Stimulated activated CD4-positive, alpha-beta T cell treated with anti-CD3 and anti-CD28 coated beads, Interleukin-1b, Interleukin-23, amount 100 ng/mL, for 1 hour (primary cell): Measurements from ENCODE around the gene ATP11B.

Experiments used
- DNase-seq, 2 donors: peaks; one replicate each; pipeline ENCODE4 v3.0.0-alpha.2; 2020; ENCODE audit warnings: low read depth in 2 of 2

The ATP11B gene

DNA sequence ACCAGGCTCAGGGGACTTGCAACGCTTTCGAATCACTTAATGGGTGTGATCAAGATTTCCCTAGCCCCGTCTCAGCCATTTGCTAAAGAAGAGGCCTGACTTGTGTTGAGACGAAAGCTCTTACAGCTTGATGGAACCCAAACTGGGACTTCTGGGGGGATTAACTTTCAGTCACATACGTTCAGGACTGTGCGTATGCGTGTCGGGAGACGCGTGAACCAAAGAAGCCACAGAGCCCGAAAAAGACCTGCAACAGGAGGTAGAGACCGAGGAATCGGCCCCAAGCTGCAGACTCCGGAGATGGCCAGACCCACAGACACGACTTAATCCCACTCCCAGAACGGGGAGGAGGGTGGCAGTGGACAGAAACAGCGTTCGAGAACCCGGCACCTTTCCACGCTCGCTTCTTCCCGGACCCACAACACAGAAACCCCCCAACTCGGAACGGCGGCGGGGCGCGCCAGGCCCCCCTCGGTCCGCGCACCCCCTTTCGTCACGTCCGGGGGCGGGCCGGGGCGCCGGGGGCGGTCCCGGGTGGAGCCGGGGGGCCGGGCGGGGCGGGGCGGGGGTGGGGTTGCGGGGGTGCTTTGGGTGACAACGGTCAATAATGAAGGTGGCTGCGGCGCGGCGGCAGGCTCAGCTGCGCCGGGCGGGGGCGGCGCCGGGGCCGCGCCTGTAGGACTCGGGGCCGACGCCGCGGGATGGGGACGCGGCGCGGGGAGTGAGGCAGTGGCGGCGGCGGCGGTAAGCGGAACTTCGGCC is at the start of gene ATP11B:
ATP11B (plus strand) TSS at position 604 of the 762 bp plus-strand sequence. CDS start 256 bp downstream, outside the sequence.
- peak; percentile 55 to 56 for DNase-seq

DNA sequence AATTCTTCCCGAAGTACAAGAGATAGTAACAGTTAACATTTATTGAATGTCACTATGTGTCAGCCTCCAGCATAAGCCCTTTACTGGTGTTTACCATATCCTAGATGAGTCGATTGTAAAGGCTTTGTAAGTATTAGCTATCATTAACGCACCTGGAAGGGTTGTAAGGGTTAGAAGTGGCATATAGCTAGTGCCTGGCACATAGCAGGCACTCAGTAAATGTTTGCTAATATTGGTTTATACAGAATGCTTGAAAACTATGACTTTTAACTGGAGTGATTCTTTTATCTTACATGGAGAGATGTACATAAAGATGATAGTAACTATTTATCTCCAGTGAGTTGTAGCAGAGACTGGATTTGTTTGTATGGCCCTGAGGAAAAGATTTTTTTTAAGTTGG is 46.3 kb upstream of the ATP11B start:
- DNase-seq: no peak

DNA sequence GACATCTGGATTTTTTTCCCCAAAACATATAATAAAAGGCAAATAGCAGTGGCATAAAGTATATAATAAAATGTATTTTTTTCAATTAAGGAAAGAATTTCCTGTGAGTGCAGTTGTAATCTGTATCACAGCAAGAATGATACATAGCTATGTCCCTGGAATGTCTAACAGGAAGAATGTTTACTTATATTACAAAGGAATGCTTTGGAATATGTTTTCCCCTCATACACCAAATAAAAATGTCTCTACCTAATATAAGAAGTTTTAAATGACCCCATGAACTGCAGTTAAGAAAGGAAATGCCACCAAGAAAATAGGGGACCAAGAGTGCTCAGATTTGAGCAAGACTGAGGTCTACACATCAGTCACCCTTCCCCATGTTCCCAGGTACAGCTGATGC is 38.0 kb upstream of the ATP11B start:
- no peak for DNase-seq

DNA sequence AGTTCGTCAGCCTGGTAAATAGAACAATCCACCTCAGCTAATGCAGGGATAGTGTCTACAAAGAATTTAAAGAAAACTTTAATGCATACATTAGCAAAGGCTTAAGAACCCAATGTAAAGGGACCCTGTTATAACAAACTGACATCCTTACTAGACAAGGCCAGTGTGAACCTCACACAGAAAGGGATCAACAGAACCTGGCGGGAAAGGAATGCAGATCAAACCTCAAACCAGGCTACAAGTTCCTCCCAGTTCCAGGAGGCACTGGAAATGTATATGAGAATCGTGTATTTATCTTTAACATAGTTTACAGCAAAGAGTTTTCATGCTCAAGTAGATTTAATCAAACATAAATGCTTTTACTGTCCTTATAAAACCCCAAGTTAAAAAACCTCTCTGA is 37.6 kb upstream of the ATP11B start:
- DNase-seq: no peak

DNA sequence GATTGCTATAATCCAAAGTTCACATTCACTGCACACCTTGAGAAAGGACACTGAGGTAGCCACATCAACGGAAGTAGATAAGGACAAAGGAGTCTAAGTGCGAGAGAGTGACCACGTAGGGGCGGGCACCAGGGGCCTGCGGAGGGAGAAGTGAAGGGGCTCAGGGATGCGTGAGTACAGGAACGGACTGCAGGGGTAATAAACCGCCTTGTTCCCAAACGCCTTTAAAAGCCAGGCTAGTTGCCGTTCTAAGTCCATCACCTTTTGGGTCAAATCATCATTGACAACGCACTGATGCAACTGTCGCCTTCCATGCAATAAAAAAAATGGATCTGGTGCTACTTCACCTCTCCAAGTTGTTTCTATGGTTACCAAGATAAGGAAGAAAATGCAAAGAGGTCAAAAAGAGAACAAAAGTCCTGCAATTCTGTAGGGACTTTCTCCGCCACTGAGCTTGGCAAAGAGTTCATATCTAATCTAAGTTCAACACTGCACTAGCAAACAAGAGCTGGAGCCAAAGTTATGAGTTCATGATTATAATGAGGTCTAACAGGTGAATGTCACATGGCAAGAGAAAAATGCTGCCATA is 32.6 kb upstream of the ATP11B start:
- DNase-seq: no peak

DNA sequence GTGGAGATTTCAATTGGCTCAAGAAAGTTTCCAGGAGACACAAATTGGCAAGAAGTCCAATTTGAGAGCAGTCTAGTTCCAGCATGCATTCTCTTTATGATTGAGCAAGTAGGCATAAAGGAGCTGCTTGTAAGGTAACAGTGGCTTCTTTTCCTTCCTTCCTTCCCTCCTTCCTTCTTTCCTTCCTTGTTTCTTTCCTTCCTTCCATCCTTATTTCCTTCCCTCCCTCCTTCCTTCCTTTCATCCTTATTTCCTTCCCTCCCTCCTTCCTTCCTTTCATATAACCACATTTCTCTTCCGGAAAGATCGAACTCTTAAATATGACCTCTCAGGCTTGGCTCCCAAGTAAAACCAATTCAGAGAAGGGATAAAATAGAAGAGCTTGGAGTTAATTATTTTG is 29.4 kb upstream of the ATP11B start:
- DNase-seq: no peak

DNA sequence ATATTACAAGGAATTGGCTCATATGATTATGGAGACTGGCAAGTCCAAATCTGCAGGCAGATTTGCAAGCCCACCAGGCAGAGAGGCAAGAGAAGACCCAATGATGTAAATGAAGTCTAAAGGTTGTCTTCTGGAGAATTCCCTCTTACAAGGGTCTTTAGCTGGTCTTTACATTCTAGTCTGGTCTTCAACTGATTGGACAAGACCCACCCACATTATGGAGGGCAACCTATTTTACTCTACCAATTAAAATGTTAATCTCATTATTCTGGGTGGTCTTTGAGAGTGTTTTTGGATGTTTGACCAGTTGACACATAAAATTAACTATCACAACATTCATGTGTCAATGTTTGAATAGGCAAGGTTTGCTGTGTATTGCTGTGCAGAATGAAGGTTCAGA is 28.0 kb upstream of the ATP11B start:
- DNase-seq: no peak

DNA sequence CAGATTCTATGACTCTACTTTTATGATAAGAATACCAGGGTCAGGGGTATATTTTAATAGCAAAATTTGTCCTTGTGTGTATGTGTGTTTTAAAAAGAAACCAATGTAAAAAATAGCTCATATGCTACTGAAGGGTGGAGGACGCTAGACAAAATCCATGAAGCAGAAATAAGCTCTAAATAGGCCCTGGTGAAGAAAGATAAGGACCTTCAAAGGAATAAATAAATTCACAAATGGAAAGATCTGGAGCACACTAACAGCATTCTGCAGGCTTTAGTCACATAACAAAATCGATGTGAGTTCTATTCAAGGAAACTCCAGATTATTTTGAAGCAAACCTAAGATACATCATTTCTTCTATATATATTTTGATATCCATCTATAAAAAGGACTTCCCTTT is 27.2 kb upstream of the ATP11B start:
- no peak for DNase-seq

DNA sequence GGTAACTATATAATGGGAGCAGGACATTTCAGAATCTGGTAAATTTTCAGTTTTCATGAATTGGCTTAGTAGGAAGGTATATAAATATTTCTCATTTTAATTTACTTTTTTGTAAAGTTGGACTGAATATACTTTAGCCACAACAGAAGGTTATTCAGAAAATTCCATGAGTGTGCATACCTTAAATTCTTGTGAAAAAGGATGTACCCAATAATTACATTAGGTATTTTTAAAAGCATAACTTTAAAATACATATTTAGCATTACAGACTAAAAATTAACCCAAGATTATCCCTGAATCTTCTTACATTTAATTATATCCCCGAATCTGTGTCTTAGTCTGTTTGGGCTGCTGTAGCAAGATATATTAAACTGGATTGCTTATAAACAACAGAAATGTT is 24.9 kb upstream of the ATP11B start:
- DNase-seq: no peak

DNA sequence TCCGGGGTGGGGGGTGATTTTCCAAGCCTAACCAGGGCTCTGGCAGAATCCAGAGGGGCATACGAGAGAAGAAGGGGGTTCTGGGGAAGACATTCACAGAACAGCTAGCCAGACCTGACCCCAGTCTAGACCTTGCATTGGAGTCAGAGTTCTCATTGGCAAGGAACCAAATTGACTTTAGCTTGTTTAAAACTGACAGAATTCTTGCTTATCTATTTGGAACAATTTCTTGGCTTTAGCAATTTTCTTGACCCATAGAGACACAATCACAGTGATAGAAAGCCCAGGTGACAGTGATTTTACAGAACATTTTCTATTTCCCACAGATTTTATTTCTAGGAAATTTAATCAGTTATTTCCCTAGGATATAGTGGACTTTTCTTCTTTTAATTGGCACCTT is 23.6 kb upstream of the ATP11B start:
- no peak for DNase-seq

DNA sequence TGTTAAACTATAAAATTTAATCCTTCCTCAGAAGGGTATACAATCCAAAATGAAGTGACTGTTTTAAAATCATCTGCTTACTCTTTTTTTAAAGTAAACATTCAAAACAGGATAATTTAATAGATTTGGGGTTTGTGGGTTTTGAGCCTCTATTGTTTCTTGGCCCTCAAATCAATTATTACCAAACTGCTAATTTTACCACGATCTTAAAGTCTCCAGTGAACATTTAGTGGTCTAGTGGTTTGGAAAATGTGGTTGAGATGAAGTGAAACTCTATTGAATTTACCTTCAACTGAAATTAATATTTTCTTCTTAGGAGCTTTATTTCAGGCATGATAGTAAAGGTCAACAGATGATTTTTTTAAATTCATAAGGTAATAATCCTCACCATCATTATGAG is 11.2 kb upstream of the ATP11B start:
- DNase-seq: no peak

DNA sequence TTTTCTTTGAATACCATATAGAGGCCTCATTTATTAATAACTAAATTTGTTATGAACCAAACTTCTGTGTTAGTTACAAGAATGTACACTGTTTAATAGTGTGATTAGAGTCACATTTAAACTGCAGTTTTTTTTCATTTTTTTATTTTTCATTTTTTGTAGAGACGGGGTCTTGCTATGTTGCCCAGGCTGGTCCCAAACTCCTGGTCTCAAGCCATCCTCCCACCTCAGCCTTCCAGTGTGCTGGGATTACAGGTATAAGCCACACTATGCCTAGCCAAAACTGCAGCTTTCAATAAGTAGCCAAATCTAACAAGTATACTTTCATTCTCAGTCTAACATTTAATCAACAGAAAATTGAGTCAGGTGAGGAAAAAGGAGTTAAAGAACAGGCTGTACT is 10.2 kb upstream of the ATP11B start:
- DNase-seq: no peak

DNA sequence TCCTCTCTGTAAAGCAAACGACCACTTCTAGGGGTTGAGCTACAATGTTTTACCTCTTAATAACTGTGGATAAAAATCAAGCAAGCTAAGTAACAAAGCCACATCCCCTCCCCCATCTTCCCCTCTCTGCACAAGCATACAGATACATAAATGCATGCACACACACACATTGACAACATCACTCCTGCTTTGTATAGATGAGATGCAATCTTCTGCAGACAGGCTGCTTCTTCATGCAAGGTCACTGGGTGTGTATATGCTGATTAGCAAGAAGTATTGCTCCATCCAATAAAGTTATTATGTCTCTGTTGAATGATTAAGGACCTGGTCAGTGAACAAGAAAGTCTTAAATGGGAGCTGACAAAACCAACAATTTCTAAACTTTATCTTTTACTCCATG is 8.8 kb upstream of the ATP11B start:
- DNase-seq: no peak

DNA sequence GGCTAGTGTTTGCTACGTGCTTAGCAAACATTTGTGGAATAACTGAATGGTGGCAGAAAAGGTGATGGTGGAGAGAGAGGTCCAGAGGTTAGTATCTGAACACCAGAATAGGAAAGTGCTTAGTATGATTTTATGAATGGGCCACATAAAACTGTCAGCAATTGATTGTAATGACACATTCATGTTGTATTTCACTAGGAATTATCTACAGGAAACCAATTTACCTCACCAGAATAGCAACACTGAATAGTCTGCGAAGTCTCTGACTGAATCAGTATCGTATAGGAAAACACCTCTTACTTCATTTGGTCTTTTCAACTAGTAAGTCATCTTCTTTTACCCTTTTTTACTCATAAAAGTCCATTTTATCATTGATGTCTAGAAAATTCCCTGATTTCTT is 8.2 kb upstream of the ATP11B start:
- DNase-seq: no peak

DNA sequence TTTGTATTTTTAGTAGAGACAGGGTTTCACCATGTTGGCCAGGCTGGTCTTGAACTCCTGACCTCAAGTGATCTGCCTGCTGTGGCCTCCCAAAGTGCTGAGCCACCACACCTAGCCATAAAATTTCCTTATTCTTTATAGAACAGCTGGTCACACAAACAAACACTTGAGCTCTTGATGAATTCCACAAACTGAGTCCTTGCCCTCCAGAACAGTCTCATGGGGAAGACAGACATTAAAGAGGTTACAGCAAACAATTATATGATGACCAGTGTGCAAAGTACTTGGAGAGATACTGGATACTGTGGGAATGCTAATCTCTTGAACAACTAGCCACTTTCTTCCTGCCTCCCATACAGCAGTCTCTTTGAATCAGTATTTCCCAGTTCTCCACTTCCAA is 7.5 kb upstream of the ATP11B start:
- no peak for DNase-seq

DNA sequence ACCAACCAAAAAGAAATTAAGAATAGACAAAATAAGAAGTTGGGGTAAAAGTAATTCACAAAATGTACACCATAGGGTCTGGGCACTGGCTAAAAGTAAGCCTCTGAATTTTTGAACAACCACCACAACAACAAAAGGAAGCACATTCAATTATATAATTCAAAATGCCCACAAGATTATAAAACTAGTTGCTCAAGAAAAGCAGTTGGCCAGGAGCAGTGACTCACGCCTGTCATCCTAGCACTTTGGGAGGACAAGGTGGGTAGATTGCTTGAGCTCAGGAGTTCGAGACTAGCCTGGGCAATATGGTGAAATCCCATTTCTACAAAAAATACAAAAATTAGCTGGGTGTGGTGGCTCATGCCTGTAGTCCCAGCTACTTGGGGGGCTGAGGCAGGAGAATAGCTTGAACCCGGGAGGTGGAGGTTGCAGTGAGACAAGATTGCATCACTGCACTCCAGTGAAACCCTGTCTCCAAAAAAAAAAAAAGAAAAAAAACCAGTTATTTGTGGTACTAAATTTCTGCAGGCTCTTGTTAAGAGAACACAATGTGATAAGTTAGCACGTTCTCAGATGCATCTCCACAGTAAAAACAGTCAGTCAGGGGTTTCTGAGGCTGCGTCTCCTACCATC is 6.6 kb upstream of the ATP11B start:
- no peak for DNase-seq

DNA sequence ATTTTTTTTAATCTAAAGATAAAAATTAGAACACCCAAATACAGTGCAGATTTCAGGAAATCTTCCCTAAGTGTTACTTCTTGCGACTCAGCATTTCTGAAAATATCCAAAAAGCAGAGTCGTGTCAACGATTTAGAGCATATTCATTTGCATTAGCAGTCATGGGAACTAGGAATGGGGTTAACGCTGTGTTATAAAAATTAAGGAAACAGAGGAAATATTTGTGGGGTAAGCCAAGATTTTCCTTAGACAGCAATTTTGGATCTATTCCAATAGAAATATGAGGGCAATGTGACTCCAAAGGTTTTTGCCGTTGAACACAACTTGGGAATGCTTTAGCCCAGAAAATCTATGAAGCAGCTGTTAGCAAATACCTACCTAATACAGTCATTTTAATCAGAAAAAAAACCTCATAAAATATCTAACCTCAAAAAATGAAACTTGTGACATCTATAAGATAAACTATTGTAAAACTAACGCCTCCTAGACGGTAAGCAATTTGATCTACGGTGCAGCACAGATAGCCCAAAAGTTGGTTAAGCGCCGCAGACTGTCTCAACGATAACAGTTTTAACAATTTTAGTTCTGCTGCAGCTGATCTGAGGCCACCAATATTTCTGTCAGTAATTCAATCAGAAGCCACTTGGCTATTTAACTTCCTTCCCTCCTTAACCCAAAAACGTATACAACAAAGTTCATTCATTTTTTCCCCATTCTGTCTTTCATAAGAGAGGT is 5.8 kb upstream of the ATP11B start:
- no peak for DNase-seq

DNA sequence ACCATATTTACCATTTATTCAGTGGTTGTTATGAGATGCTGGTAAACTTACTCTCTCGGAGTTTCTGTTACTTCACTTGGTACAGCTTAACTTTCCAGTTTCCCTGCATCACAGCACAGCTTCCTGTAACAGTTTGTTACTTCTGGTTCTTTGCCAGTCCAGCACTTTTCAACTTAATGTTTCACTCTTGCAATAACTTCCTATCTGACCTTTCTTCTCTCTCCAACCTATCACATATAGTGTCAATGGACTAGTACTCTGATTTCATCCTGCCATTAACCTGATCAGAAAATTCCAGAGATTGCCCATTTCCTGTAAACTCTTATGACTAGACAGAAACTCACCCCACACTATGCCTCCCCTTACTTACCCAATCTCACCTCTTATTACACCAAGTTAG is 3.9 kb upstream of the ATP11B start:
- no peak for DNase-seq

DNA sequence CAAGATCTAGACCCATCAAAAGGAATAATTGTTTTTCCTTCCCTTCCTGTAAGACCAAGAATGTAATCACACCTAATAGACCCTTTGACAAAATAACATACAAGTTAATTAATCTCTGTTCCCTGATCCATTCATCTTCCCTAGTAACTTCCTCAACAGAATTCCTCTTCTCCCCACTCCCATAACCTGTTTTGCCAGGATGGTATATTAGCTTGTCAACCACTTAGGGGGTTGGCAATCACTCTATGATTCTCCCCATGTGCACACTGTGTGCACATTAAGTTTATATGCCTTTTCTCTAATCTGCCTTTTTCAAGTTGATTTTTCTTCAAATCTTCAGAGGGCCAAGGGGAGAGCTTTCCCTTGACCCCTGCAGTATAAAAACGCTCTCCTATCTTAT is 2.7 kb upstream of the ATP11B start:
- DNase-seq: no peak

DNA sequence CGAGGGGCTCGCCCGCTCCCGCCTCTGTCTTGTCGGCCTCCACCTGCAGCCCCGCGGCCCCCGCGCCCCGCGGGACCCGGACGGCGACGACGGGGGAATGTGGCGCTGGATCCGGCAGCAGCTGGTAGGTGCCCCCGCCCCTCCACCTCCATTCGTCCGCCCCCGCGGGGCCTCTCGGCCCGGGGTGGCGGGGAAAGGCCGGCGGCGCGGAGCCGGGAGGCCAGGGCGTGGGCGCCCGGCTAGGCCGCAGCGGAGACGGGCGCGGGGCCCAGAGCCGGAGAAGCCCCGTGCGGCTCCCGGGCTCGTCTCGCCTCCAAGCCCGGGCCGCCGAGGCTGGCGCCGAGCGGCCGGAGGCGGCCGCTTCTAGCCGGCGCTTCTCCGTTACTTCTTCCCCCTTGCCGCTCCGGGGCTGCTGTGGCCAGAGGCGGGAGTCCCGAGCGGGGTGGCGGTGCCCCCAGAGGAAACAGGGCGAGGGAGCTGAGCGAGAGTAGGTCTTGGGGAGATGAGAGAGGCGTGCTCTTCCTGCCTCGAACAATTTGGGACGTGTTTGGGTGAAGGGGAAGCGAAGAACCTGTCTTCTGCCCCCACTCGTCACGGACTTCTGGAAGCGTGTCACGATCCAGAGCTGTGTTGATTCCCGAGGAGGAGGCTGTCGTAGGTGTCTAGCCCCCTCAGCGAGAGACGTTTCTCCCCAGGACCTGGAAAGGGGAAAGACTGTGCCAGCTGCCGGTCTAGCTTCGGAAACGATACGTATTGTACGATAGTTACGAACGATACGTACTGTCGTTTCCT is 555 bp downstream of the ATP11B start:
- peak in 1 of 2 donors; percentile 29 for DNase-seq

DNA sequence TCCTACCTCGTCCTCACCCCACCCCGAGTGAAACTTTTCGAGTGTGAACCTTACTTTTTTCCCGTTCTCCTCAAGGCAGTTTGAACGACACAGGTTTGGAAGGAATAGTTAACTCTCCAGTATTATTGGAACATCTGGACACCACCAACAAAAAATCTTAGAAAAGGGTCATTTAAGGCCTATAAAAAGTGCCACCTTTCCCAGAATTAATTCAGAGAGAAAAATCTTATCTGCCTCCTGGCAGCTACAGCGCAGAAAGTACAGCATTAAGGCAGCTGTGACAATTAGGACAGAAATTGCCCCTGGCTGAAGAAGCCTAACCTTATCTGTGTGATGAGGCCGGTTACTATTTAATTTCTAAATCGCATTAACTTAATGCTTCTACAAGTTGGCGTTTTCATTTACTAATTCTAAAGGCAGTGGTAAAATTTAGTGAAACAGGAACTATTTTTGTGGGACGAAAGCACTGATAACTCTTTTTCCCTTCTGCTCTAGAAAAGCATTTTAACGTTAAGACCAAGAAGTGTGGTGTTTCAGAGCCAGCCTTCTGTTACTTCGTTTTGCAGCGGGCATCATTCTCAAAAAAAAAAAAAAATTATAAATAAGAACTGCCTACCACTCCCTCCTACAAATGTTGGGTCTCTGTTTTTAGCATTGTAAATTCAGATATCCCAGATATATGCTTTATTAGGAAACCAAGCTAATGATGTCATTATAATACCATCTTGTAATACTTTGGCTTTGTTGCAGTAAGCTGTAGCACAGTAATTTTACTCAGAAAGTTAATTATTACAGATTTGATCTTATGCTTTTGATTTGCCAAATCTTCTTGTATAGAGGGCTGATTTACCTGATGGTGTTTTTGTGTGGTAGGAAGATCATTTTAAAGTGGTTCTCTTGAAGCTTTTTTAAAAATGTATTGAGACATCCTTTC is 1.4 kb downstream of the ATP11B start:
- no peak for DNase-seq
